CD4-positive, alpha-beta T cell treated with Interleukin-2 at 100 ng/mL for 4 hours (primary cell): ENCODE data around the gene USP10.

ENCODE experiments used
- DNase-seq: peaks from one replicate; pipeline ENCODE4 v3.0.0-alpha.2; 2020; ENCODE audit warnings: low spot score

The USP10 gene

GRCh38 chr16:84823484-84823883 lies 123.7 kb downstream of the USP10 start:
- no peak for DNase-seq

GRCh38 chr16:84823926-84824325 lies 124.1 kb downstream of the USP10 start:
- no peak for DNase-seq

GRCh38 chr16:84825896-84826557 lies 126.2 kb downstream of the USP10 start:
- DNase-seq: no peak

- no peak for DNase-seq
Measured at GRCh38 chr16:84826558-84826941, 126.8 kb downstream of the USP10 start.

- no peak for DNase-seq
Measured at GRCh38 chr16:84827131-84827574, 127.4 kb downstream of the USP10 start.

GRCh38 chr16:84827897-84828296 lies 128.1 kb downstream of the USP10 start:
- DNase-seq: no peak

GRCh38 chr16:84828322-84828721 lies 128.5 kb downstream of the USP10 start:
- DNase-seq: no peak
